ENCODE measurements around the gene NUBP2. TPM values are rescaled to one million over a fixed set of nuclear protein-coding genes. Genes with fewer than 3 reads are reported as not detected.

NUBP2 gene
- total and polyA plus RNA-seq, 2 experiments from 2014 or later, result 79.4 to 175 TPM

GRCh38 chr16:1819611-1820010, 36.9 kb downstream of the NUBP2 start:
- no peaks in the 10 kb centered on the region; the same call in 1 of the 2 replicates for H4K20me1 ChIP-seq (replicated peaks; ENCODE audit: insufficient read depth)
- Mint-ChIP-seq H3K36me3 (ENCODE audit: low read depth) (peaks cover 6% of the 10 kb centered on the region; the same call in 2 of the 3 replicates), H3K4me3 (no peak overlapping the region), H3K27me3 (ENCODE audit: insufficient read depth, low read depth, poor library complexity) (no peaks in the 10 kb centered on the region), H3K4me1 (no peaks in the 10 kb centered on the region), H3K27ac (no peak overlapping the region), H3K9me3 (no peaks in the 10 kb centered on the region)
- H3K79me2 ChIP-seq (replicated peaks; ENCODE audit: insufficient read depth), result no peaks in the 10 kb centered on the region
- no peaks in the 10 kb centered on the region for H3F3A ChIP-seq (replicated peaks; ENCODE audit: low read depth)
- H3K27me3 ChIP-seq (ENCODE audit: insufficient read depth), result no peaks in the 10 kb centered on the region
- no peak overlapping the region for H3K27ac ChIP-seq (ENCODE audit: low read depth)
- no peaks in the 10 kb centered on the region for H3K9me2 ChIP-seq (ENCODE audit: insufficient read depth)
- no peak overlapping the region for H2AFZ ChIP-seq
- no peaks in the 10 kb centered on the region for H3K36me3 ChIP-seq (ENCODE audit: insufficient read depth)
- H3K4me1 ChIP-seq (ENCODE audit: insufficient read depth), result no peaks in the 10 kb centered on the region
- DNase-seq (ENCODE audit: low spot score) (no peak), ATAC-seq (no peak)
- no peak overlapping the region for H3K4me2 ChIP-seq
- TF ChIP-seq EZH2phosphoT487 (IDR thresholded peaks at IDR 0.05; ENCODE audit: unreplicated experiment), result no peak
- no peak for TF ChIP-seq EZH2 (IDR thresholded peaks at IDR 0.05; ENCODE audit: low read depth, unreplicated experiment)
- TF ChIP-seq NANOG (IDR thresholded peaks at IDR 0.05; ENCODE audit: borderline replicate concordance), result no peak
- no peak for TF ChIP-seq CTCF (conservative IDR thresholded peaks at IDR 0.05; ENCODE audit: low read depth in 2 of 2)
- no peak for TF ChIP-seq ZNF114 (CRISPR knock-in tag; IDR thresholded peaks at IDR 0.05)
- TF ChIP-seq, protein P1, sequence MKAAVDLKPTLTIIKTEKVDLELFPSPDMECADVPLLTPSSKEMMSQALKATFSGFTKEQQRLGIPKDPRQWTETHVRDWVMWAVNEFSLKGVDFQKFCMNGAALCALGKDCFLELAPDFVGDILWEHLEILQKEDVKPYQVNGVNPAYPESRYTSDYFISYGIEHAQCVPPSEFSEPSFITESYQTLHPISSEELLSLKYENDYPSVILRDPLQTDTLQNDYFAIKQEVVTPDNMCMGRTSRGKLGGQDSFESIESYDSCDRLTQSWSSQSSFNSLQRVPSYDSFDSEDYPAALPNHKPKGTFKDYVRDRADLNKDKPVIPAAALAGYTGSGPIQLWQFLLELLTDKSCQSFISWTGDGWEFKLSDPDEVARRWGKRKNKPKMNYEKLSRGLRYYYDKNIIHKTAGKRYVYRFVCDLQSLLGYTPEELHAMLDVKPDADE (IDR thresholded peaks at IDR 0.05), result no peak
- TF ChIP-seq, protein P2, sequence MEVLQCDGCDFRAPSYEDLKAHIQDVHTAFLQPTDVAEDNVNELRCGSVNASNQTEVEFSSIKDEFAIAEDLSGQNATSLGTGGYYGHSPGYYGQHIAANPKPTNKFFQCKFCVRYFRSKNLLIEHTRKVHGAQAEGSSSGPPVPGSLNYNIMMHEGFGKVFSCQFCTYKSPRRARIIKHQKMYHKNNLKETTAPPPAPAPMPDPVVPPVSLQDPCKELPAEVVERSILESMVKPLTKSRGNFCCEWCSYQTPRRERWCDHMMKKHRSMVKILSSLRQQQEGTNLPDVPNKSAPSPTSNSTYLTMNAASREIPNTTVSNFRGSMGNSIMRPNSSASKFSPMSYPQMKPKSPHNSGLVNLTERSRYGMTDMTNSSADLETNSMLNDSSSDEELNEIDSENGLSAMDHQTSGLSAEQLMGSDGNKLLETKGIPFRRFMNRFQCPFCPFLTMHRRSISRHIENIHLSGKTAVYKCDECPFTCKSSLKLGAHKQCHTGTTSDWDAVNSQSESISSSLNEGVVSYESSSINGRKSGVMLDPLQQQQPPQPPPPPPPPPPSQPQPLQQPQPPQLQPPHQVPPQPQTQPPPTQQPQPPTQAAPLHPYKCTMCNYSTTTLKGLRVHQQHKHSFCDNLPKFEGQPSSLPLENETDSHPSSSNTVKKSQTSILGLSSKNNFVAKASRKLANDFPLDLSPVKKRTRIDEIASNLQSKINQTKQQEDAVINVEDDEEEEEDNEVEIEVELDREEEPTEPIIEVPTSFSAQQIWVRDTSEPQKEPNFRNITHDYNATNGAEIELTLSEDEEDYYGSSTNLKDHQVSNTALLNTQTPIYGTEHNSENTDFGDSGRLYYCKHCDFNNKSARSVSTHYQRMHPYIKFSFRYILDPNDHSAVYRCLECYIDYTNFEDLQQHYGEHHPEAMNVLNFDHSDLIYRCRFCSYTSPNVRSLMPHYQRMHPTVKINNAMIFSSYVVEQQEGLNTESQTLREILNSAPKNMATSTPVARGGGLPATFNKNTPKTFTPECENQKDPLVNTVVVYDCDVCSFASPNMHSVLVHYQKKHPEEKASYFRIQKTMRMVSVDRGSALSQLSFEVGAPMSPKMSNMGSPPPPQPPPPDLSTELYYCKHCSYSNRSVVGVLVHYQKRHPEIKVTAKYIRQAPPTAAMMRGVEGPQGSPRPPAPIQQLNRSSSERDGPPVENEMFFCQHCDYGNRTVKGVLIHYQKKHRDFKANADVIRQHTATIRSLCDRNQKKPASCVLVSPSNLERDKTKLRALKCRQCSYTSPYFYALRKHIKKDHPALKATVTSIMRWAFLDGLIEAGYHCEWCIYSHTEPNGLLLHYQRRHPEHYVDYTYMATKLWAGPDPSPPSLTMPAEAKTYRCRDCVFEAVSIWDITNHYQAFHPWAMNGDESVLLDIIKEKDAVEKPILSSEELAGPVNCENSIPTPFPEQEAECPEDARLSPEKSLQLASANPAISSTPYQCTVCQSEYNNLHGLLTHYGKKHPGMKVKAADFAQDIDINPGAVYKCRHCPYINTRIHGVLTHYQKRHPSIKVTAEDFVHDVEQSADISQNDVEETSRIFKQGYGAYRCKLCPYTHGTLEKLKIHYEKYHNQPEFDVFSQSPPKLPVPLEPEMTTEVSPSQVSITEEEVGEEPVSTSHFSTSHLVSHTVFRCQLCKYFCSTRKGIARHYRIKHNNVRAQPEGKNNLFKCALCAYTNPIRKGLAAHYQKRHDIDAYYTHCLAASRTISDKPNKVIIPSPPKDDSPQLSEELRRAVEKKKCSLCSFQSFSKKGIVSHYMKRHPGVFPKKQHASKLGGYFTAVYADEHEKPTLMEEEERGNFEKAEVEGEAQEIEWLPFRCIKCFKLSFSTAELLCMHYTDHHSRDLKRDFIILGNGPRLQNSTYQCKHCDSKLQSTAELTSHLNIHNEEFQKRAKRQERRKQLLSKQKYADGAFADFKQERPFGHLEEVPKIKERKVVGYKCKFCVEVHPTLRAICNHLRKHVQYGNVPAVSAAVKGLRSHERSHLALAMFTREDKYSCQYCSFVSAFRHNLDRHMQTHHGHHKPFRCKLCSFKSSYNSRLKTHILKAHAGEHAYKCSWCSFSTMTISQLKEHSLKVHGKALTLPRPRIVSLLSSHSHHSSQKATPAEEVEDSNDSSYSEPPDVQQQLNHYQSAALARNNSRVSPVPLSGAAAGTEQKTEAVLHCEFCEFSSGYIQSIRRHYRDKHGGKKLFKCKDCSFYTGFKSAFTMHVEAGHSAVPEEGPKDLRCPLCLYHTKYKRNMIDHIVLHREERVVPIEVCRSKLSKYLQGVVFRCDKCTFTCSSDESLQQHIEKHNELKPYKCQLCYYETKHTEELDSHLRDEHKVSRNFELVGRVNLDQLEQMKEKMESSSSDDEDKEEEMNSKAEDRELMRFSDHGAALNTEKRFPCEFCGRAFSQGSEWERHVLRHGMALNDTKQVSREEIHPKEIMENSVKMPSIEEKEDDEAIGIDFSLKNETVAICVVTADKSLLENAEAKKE (CRISPR knock-in tag; IDR thresholded peaks at IDR 0.05), result no peak
- no peak for TF ChIP-seq POLR2AphosphoS5 (IDR thresholded peaks at IDR 0.05; ENCODE audit: low read depth)
- TF ChIP-seq STAT1 (IDR thresholded peaks at IDR 0.05; ENCODE audit: unreplicated experiment), result no peak
- no peak for TF ChIP-seq CREB1 (CRISPR knock-in tag; IDR thresholded peaks at IDR 0.05; ENCODE audit: low read depth)
- H3K4me3 ChIP-seq, result no peak overlapping the region
